ENCODE results near the gene DHRS4. TPM values are rescaled to one million over a fixed set of nuclear protein-coding genes. Genes with fewer than 3 reads are reported as not detected.

The DHRS4 gene
- total and polyA plus RNA-seq, 2 of the 13 experiments (the other 11 are each of a cell fraction or from before 2014, with no cell fraction given): 23.9 to 45.1 TPM

GRCh38 chr14:24013654-24014514, 60.3 kb downstream of the DHRS4 start (continued):
- TF ChIP-seq PRMT3 (CRISPR knock-in tag; IDR thresholded peaks at IDR 0.05; ENCODE audit: borderline replicate concordance, low read depth) (no peak), ZNF20 (CRISPR knock-in tag; IDR thresholded peaks at IDR 0.05) (no peak), ZNF44 (CRISPR knock-in tag; IDR thresholded peaks at IDR 0.05) (peak; percentile 80; the same call in 1 of the 2 replicates), ZNF614 (CRISPR knock-in tag; IDR thresholded peaks at IDR 0.05; ENCODE audit: borderline replicate concordance) (peak; percentile 87; the same call in 1 of the 2 replicates), CENPX (CRISPR knock-in tag; IDR thresholded peaks at IDR 0.05) (no peak), IRX3 (CRISPR knock-in tag; IDR thresholded peaks at IDR 0.05; ENCODE audit: borderline replicate concordance, low read depth) (no peak), BCL6 (CRISPR knock-in tag; IDR thresholded peaks at IDR 0.05) (peak; percentile 53; the same call in 1 of the 2 replicates), NFYC (CRISPR knock-in tag; IDR thresholded peaks at IDR 0.05) (no peak), IRF2 (CRISPR knock-in tag; IDR thresholded peaks at IDR 0.05) (peak; percentile 96), SOX13 (IDR thresholded peaks at IDR 0.05) (no peak), SOX13 (CRISPR knock-in tag; conservative IDR thresholded peaks at IDR 0.05 in 1 of 2, IDR thresholded peaks at IDR 0.05 in 1 of 2) (no peak), ESRRA (CRISPR knock-in tag; IDR thresholded peaks at IDR 0.05; ENCODE audit: low read depth) (0 out of 2 replicates have a peak, but pooled peaks have one; percentile 31), ZNF704 (CRISPR knock-in tag; IDR thresholded peaks at IDR 0.05; ENCODE audit: borderline replicate concordance) (0 out of 2 replicates have a peak, but pooled peaks have one; percentile 48), CCAR2 (optimal IDR thresholded peaks at IDR 0.05; ENCODE audit: low read depth, low read length) (no peak), ZNF567 (CRISPR knock-in tag; IDR thresholded peaks at IDR 0.05; ENCODE audit: borderline replicate concordance) (0 out of 2 replicates have a peak, but pooled peaks have one; percentile 87), ZNF207 (IDR thresholded peaks at IDR 0.05; ENCODE audit: borderline replicate concordance) (no peak), TCF7 (IDR thresholded peaks at IDR 0.05; ENCODE audit: low read depth) (no peak)
- TF ChIP-seq, protein P1, sequence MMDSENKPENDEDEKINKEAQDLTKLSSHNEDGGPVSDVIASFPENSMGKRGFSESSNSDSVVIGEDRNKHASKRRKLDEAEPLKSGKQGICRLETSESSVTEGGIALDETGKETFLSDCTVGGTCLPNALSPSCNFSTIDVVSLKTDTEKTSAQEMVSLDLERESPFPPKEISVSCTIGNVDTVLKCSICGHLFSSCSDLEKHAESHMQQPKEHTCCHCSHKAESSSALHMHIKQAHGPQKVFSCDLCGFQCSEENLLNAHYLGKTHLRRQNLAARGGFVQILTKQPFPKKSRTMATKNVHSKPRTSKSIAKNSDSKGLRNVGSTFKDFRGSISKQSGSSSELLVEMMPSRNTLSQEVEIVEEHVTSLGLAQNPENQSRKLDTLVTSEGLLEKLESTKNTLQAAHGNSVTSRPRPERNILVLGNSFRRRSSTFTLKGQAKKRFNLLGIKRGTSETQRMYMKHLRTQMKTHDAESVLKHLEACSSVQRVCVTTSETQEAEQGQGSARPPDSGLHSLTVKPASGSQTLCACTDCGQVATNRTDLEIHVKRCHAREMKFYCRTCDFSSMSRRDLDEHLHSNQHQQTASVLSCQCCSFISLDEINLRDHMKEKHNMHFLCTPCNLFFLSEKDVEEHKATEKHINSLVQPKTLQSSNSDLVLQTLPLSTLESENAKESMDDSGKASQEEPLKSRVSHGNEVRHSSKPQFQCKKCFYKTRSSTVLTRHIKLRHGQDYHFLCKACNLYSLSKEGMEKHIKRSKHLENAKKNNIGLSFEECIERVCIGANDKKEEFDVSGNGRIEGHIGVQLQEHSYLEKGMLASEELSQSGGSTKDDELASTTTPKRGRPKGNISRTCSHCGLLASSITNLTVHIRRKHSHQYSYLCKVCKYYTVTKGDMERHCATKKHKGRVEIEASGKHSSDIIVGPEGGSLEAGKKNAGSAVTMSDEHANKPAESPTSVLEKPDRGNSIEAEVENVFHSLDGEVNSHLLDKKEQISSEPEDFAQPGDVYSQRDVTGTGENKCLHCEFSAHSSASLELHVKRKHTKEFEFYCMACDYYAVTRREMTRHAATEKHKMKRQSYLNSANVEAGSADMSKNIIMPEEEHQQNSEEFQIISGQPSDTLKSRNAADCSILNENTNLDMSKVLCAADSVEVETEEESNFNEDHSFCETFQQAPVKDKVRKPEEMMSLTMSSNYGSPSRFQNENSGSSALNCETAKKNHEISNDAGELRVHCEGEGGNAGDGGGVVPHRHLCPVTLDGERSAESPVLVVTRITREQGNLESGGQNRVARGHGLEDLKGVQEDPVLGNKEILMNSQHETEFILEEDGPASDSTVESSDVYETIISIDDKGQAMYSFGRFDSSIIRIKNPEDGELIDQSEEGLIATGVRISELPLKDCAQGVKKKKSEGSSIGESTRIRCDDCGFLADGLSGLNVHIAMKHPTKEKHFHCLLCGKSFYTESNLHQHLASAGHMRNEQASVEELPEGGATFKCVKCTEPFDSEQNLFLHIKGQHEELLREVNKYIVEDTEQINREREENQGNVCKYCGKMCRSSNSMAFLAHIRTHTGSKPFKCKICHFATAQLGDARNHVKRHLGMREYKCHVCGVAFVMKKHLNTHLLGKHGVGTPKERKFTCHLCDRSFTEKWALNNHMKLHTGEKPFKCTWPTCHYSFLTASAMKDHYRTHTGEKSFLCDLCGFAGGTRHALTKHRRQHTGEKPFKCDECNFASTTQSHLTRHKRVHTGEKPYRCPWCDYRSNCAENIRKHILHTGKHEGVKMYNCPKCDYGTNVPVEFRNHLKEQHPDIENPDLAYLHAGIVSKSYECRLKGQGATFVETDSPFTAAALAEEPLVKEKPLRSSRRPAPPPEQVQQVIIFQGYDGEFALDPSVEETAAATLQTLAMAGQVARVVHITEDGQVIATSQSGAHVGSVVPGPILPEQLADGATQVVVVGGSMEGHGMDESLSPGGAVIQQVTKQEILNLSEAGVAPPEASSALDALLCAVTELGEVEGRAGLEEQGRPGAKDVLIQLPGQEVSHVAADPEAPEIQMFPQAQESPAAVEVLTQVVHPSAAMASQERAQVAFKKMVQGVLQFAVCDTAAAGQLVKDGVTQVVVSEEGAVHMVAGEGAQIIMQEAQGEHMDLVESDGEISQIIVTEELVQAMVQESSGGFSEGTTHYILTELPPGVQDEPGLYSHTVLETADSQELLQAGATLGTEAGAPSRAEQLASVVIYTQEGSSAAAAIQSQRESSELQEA (CRISPR knock-in tag; IDR thresholded peaks at IDR 0.05; ENCODE audit: not compliant biosample characterization): no peak
